ENCODE measurements around the gene PLEKHA7.

DNA sequence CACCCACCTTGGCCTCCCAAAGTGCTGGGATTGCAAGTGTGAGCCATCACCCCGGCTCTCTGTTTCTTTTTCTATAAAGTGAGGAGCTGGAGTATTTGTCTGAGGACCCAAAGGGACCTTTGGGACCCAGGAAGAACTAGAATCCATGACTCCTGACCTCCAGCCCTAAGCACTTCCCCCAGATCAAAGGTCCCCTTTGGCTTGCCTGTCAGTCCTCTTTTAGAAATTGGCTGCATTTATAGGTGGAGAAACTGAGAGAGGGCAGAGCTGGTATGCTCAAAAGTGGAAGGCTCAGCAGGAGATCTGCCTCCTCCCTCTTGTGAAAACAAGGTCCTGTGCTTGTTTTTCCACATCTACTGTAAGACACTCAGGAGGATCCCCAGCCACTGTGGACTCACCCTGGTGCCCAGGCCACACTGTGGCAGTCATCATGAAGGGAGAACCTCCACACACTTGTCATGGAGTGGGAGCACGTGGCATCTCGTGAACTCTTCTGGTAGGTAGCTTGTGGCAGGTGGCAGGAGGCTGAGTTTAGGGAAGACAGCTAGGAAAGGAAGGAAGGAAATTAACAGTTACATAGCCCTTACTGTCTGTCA, 12.4 kb upstream of the PLEKHA7 start:
- TF ChIP-seq CTCF (conservative IDR thresholded peaks at IDR 0.05; ENCODE audit: low read depth, low read length), result no peak
- no peak for TF ChIP-seq RFX5 (IDR thresholded peaks at IDR 0.05; ENCODE audit: low read depth, low read length)
- TF ChIP-seq POLR2A (IDR thresholded peaks at IDR 0.05; ENCODE audit: low read depth, low read length), result no peak
- TF ChIP-seq, protein P1, sequence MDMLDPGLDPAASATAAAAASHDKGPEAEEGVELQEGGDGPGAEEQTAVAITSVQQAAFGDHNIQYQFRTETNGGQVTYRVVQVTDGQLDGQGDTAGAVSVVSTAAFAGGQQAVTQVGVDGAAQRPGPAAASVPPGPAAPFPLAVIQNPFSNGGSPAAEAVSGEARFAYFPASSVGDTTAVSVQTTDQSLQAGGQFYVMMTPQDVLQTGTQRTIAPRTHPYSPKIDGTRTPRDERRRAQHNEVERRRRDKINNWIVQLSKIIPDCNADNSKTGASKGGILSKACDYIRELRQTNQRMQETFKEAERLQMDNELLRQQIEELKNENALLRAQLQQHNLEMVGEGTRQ (IDR thresholded peaks at IDR 0.05; ENCODE audit: low read depth, low read length), result no peak
- TF ChIP-seq CHD1 (IDR thresholded peaks at IDR 0.05; ENCODE audit: low read depth, low read length), result no peak
- TF ChIP-seq RAD21 (IDR thresholded peaks at IDR 0.05; ENCODE audit: low read length), result no peak
- TF ChIP-seq SMC3 (IDR thresholded peaks at IDR 0.05; ENCODE audit: low read depth, low read length), result no peak
- TF ChIP-seq RCOR1 (IDR thresholded peaks at IDR 0.05; ENCODE audit: insufficient replicate concordance, low read length), result no peak
- TF ChIP-seq BHLHE40 (IDR thresholded peaks at IDR 0.05; ENCODE audit: low read depth, low read length), result no peak
- TF ChIP-seq FOS (IDR thresholded peaks at IDR 0.05; ENCODE audit: low read depth, low read length), result no peak
- TF ChIP-seq CEBPB (IDR thresholded peaks at IDR 0.05; ENCODE audit: low read depth, low read length), result no peak
